Measurements from ENCODE around the gene TBCA. TPM values are rescaled to one million over a fixed set of nuclear protein-coding genes. Genes with fewer than 3 reads are reported as not detected.

The TBCA gene
- total RNA-seq, 1 experiment from 2014 or later, result 327 TPM

GRCh38 chr5:77795846-77796245 is 19.7 kb upstream of the TBCA start:
- H3K27me3 Mint-ChIP-seq (ENCODE audit: low read depth), result peaks cover 5% of the 10 kb centered on the region; the same call in 1 of the 2 replicates
- no peak for ATAC-seq
- peaks cover 9% of the 10 kb centered on the region for H3K36me3 Mint-ChIP-seq
- peaks cover 30% of the 10 kb centered on the region for H3K9me3 Mint-ChIP-seq
- TF ChIP-seq E2F4 (CRISPR knock-in tag; IDR thresholded peaks at IDR 0.05; ENCODE audit: borderline replicate concordance, low read depth) (no peak), RELA (CRISPR knock-in tag; IDR thresholded peaks at IDR 0.05; ENCODE audit: borderline replicate concordance) (no peak), FOXK1 (CRISPR knock-in tag; IDR thresholded peaks at IDR 0.05) (no peak), SOX15 (CRISPR knock-in tag; IDR thresholded peaks at IDR 0.05) (no peak), JUN (CRISPR knock-in tag; IDR thresholded peaks at IDR 0.05) (no peak), ESRRA (CRISPR knock-in tag; IDR thresholded peaks at IDR 0.05; ENCODE audit: borderline replicate concordance) (no peak), ATF3 (CRISPR knock-in tag; conservative IDR thresholded peaks at IDR 0.05) (no peak), ATF6 (CRISPR knock-in tag; IDR thresholded peaks at IDR 0.05) (no peak), E2F1 (CRISPR knock-in tag; IDR thresholded peaks at IDR 0.05) (no peak)
- H3K27ac Mint-ChIP-seq, result no peak overlapping the region
- ChIA-PET CTCF (no interaction called here), POLR2A (no interaction called here)
- H3K4me3 Mint-ChIP-seq, result no peak overlapping the region
- peaks cover 11% of the 10 kb centered on the region for H3K4me1 Mint-ChIP-seq
- no peak for DNase-seq (ENCODE audit: low spot score)

GRCh38 chr5:77795268-77795667 is 19.1 kb upstream of the TBCA start:
- ChIA-PET POLR2A (no interaction called here), CTCF (no interaction called here)
- Mint-ChIP-seq H3K27me3 (ENCODE audit: low read depth) (peaks cover 5% of the 10 kb centered on the region; the same call in 1 of the 2 replicates), H3K4me3 (no peak overlapping the region), H3K4me1 (peaks cover 11% of the 10 kb centered on the region), H3K36me3 (peaks cover 9% of the 10 kb centered on the region), H3K27ac (no peak overlapping the region), H3K9me3 (peaks cover 26% of the 10 kb centered on the region)
- ATAC-seq, result no peak
- no peak for DNase-seq (ENCODE audit: low spot score)
- TF ChIP-seq CTCF (IDR thresholded peaks at IDR 0.05) (no peak), MYBL2 (CRISPR knock-in tag; IDR thresholded peaks at IDR 0.05) (no peak), CBFB (CRISPR knock-in tag; IDR thresholded peaks at IDR 0.05; ENCODE audit: low read depth) (no peak), IRF1 (CRISPR knock-in tag; IDR thresholded peaks at IDR 0.05) (no peak), ZBTB43 (CRISPR knock-in tag; IDR thresholded peaks at IDR 0.05) (no peak)

GRCh38 chr5:77791926-77792325 is 15.8 kb upstream of the TBCA start:
- no peak overlapping the region for H3K4me3 Mint-ChIP-seq
- POLR2A ChIA-PET, result no interaction called here
- CTCF ChIA-PET, result no interaction called here
- no peak overlapping the region for H3K27ac Mint-ChIP-seq
- H3K4me1 Mint-ChIP-seq, result peaks cover 11% of the 10 kb centered on the region
- H3K36me3 Mint-ChIP-seq, result peaks cover 9% of the 10 kb centered on the region
- ATAC-seq (no peak), DNase-seq (ENCODE audit: low spot score) (no peak)
- peaks cover 20% of the 10 kb centered on the region for H3K9me3 Mint-ChIP-seq
- H3K27me3 Mint-ChIP-seq (ENCODE audit: low read depth), result peaks cover 2% of the 10 kb centered on the region; the same call in 1 of the 2 replicates
- TF ChIP-seq ZNF219 (CRISPR knock-in tag; IDR thresholded peaks at IDR 0.05; ENCODE audit: borderline replicate concordance) (no peak), SOX15 (CRISPR knock-in tag; IDR thresholded peaks at IDR 0.05) (no peak), JAZF1 (CRISPR knock-in tag; IDR thresholded peaks at IDR 0.05) (no peak), ZSCAN18 (CRISPR knock-in tag; IDR thresholded peaks at IDR 0.05) (no peak), SP1 (CRISPR knock-in tag; conservative IDR thresholded peaks at IDR 0.05) (no peak), MAX (CRISPR knock-in tag; IDR thresholded peaks at IDR 0.05) (no peak), MLX (CRISPR knock-in tag; IDR thresholded peaks at IDR 0.05) (no peak)

Measured in WTC11 (cell line).